Measurements from ENCODE around the gene PPP2R3A.

Gene PPP2R3A

GRCh38 chr3:135989242-135989641 is 23.7 kb downstream of the PPP2R3A start:
- DNase-seq: no peak
- Histone ChIP-seq H2AFZ (ENCODE audit: low read depth, low read length) (no peak overlapping the region), H3K36me3 (ENCODE audit: insufficient read depth, low read length) (no peaks in the 10 kb centered on the region), H3K4me1 (ENCODE audit: insufficient read depth, low read length) (no peaks in the 10 kb centered on the region), H3K9me3 (ENCODE audit: insufficient read depth, low read length, severe bottlenecking) (no peaks in the 10 kb centered on the region), H3K4me2 (ENCODE audit: insufficient read depth, low read length) (no peak overlapping the region), H3K27ac (ENCODE audit: low read length) (no peak overlapping the region), H4K20me1 (ENCODE audit: insufficient read depth, low read length) (no peaks in the 10 kb centered on the region), H3K27me3 (ENCODE audit: insufficient read depth, low read length, poor library complexity) (peaks cover 28% of the 10 kb centered on the region), H3K4me3 (ENCODE audit: low read depth in 1 of 2, low read length in 2 of 2) (no peak overlapping the region), H3K79me2 (ENCODE audit: insufficient read depth, low read length) (no peaks in the 10 kb centered on the region), H3K9ac (ENCODE audit: low read depth, low read length) (no peak overlapping the region)
- TF ChIP-seq CTCF (IDR thresholded peaks at IDR 0.05; ENCODE audit: borderline replicate concordance, extremely low read depth, low read length, poor library complexity, severe bottlenecking) (no peak), EZH2 (IDR thresholded peaks at IDR 0.05; ENCODE audit: borderline replicate concordance, low read depth, low read length, severe bottlenecking) (no peak)
- no peak for ATAC-seq (ENCODE audit: insufficient read depth, low read depth)

DNA sequence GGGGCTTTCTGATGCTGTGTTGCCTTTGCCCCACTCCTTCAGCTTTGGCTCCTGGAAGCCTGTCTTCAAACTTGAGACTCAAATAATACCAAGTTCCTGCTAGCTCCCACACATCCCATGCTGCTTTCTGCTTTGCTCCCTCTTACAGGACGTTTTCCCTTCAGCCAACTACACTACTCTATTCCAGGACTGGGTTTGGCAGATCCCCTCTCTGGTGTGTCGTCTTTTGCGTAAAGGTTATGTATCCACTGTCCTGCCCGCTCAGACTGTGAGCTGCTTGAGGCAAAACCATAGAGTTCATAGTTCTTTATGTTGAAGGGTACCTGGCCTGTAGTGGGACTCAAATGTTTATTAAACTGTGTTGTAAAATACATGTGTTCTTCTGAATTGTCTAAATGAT is 25.4 kb downstream of the PPP2R3A start:
- Histone ChIP-seq H4K20me1 (ENCODE audit: insufficient read depth, low read length) (no peaks in the 10 kb centered on the region), H3K27me3 (ENCODE audit: insufficient read depth, low read length, poor library complexity) (peaks cover 25% of the 10 kb centered on the region), H3K4me2 (ENCODE audit: insufficient read depth, low read length) (no peak overlapping the region), H3K4me3 (ENCODE audit: low read depth in 1 of 2, low read length in 2 of 2) (no peak overlapping the region), H3K9ac (ENCODE audit: low read depth, low read length) (no peak overlapping the region), H3K36me3 (ENCODE audit: insufficient read depth, low read length) (no peaks in the 10 kb centered on the region), H3K27ac (ENCODE audit: low read length) (no peak overlapping the region), H3K9me3 (ENCODE audit: insufficient read depth, low read length, severe bottlenecking) (no peaks in the 10 kb centered on the region), H3K4me1 (ENCODE audit: insufficient read depth, low read length) (no peaks in the 10 kb centered on the region), H3K79me2 (ENCODE audit: insufficient read depth, low read length) (no peaks in the 10 kb centered on the region), H2AFZ (ENCODE audit: low read depth, low read length) (no peak overlapping the region)
- TF ChIP-seq CTCF (IDR thresholded peaks at IDR 0.05; ENCODE audit: borderline replicate concordance, extremely low read depth, low read length, poor library complexity, severe bottlenecking) (no peak), EZH2 (IDR thresholded peaks at IDR 0.05; ENCODE audit: borderline replicate concordance, low read depth, low read length, severe bottlenecking) (no peak)
- ATAC-seq (ENCODE audit: insufficient read depth, low read depth): no peak
- DNase-seq: no peak

GRCh38 chr3:135991621-135992020 is 26.1 kb downstream of the PPP2R3A start:
- ATAC-seq (ENCODE audit: insufficient read depth, low read depth) (no peak), DNase-seq (no peak)
- Histone ChIP-seq H3K4me3 (ENCODE audit: low read depth in 1 of 2, low read length in 2 of 2) (no peak overlapping the region), H3K36me3 (ENCODE audit: insufficient read depth, low read length) (no peaks in the 10 kb centered on the region), H3K27ac (ENCODE audit: low read length) (no peak overlapping the region), H4K20me1 (ENCODE audit: insufficient read depth, low read length) (no peaks in the 10 kb centered on the region), H3K9me3 (ENCODE audit: insufficient read depth, low read length, severe bottlenecking) (no peaks in the 10 kb centered on the region), H2AFZ (ENCODE audit: low read depth, low read length) (no peak overlapping the region), H3K27me3 (ENCODE audit: insufficient read depth, low read length, poor library complexity) (peaks cover 22% of the 10 kb centered on the region), H3K9ac (ENCODE audit: low read depth, low read length) (no peak overlapping the region), H3K4me1 (ENCODE audit: insufficient read depth, low read length) (no peaks in the 10 kb centered on the region), H3K79me2 (ENCODE audit: insufficient read depth, low read length) (no peaks in the 10 kb centered on the region), H3K4me2 (ENCODE audit: insufficient read depth, low read length) (no peak overlapping the region)
- TF ChIP-seq CTCF (IDR thresholded peaks at IDR 0.05; ENCODE audit: borderline replicate concordance, extremely low read depth, low read length, poor library complexity, severe bottlenecking) (no peak), EZH2 (IDR thresholded peaks at IDR 0.05; ENCODE audit: borderline replicate concordance, low read depth, low read length, severe bottlenecking) (no peak)

DNA sequence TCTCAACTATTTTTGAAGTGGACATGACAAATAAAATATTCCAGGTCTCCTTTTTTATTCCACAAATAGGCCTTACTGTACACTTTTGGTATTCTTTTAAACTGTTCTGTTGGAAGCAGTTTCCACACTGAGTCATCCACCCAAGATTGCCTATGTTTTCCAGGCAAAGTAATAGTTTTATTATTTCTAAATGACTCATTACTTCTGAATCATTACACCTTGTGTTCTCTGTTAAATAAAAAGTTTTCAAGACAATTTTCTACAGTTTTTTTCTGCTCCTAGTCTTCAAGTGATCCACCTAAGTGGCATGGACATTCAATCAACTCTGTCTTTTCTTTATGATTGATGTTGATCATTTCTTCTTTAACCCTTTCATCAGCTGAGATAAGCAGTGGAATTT is 26.5 kb downstream of the PPP2R3A start:
- Histone ChIP-seq H4K20me1 (ENCODE audit: insufficient read depth, low read length) (no peaks in the 10 kb centered on the region), H3K27me3 (ENCODE audit: insufficient read depth, low read length, poor library complexity) (peaks cover 23% of the 10 kb centered on the region), H2AFZ (ENCODE audit: low read depth, low read length) (no peak overlapping the region), H3K9ac (ENCODE audit: low read depth, low read length) (no peak overlapping the region), H3K79me2 (ENCODE audit: insufficient read depth, low read length) (no peaks in the 10 kb centered on the region), H3K36me3 (ENCODE audit: insufficient read depth, low read length) (no peaks in the 10 kb centered on the region), H3K4me3 (ENCODE audit: low read depth in 1 of 2, low read length in 2 of 2) (no peak overlapping the region), H3K9me3 (ENCODE audit: insufficient read depth, low read length, severe bottlenecking) (no peaks in the 10 kb centered on the region), H3K4me1 (ENCODE audit: insufficient read depth, low read length) (no peaks in the 10 kb centered on the region), H3K27ac (ENCODE audit: low read length) (no peak overlapping the region), H3K4me2 (ENCODE audit: insufficient read depth, low read length) (no peak overlapping the region)
- ATAC-seq (ENCODE audit: insufficient read depth, low read depth) (no peak), DNase-seq (no peak)
- no peak for TF ChIP-seq CTCF (IDR thresholded peaks at IDR 0.05; ENCODE audit: borderline replicate concordance, extremely low read depth, low read length, poor library complexity, severe bottlenecking)
- TF ChIP-seq EZH2 (IDR thresholded peaks at IDR 0.05; ENCODE audit: borderline replicate concordance, low read depth, low read length, severe bottlenecking): no peak
